ENCODE data around the gene TANC1. TPM values are rescaled to one million over a fixed set of nuclear protein-coding genes. Genes with fewer than 3 reads are reported as not detected.

The TANC1 gene
- total RNA-seq, 1 donor = 34.7 TPM

GRCh38 chr2:159111346-159111927, 143.0 kb downstream of the TANC1 start:
- H4K20me1 ChIP-seq (ENCODE audit: insufficient read depth, low read length) = no peaks in the 10 kb centered on the region
- no peak for TF ChIP-seq CTCF (IDR thresholded peaks at IDR 0.05; ENCODE audit: extremely low read depth, low read depth, low read length)
- peaks cover 11% of the 10 kb centered on the region for H3K4me1 ChIP-seq (ENCODE audit: insufficient read depth, low read length)
- no peaks in the 10 kb centered on the region for H3K9me3 ChIP-seq (ENCODE audit: low read depth, low read length)
- no peaks in the 10 kb centered on the region for H3K27me3 ChIP-seq (ENCODE audit: insufficient read depth, low read length)
- H3K4me2 ChIP-seq (ENCODE audit: insufficient read depth, low read length) = no peak overlapping the region
- H3K4me3 ChIP-seq (ENCODE audit: insufficient read depth, low read length) = no peak overlapping the region
- H2AFZ ChIP-seq (ENCODE audit: low read length) = no peak overlapping the region
- H3K27ac ChIP-seq (ENCODE audit: low read depth, low read length) = no peak overlapping the region
- DNase-seq (ENCODE audit: insufficient read length, low spot score, missing footprints) = no peak
- no peaks in the 10 kb centered on the region for H3K36me3 ChIP-seq (ENCODE audit: insufficient read depth, low read length)
- H3K79me2 ChIP-seq (ENCODE audit: insufficient read depth, low read length) = peaks cover 4% of the 10 kb centered on the region

DNA sequence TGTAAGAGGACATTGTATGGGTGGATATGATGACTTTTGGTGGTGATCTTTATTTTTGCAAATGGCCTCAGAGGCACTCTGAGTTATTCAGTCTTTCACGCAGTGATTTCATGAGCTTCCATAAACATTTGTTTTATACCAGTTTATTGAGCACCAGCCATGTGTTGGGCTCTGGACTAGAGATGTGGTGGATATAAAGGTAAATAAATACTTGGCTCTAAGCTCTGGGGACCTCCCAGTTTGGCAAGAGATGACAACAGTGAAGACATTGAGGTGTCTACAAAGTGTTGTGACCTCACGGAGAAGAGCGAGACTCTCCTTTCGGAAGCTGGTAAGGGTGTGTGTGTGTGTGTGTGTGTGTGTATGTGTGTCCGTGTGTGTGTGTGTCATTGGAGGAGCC, 146.4 kb downstream of the TANC1 start:
- Histone ChIP-seq H4K20me1 (ENCODE audit: insufficient read depth, low read length) (no peaks in the 10 kb centered on the region), H3K79me2 (ENCODE audit: insufficient read depth, low read length) (peaks cover 4% of the 10 kb centered on the region)

GRCh38 chr2:159116922-159117321, 148.5 kb downstream of the TANC1 start:
- H3K4me2 ChIP-seq (ENCODE audit: insufficient read depth, low read length) = no peak overlapping the region
- H3K27ac ChIP-seq (ENCODE audit: low read depth, low read length) = no peak overlapping the region
- peaks cover 2% of the 10 kb centered on the region for H3K79me2 ChIP-seq (ENCODE audit: insufficient read depth, low read length)
- no peak for TF ChIP-seq CTCF (IDR thresholded peaks at IDR 0.05; ENCODE audit: extremely low read depth, low read depth, low read length)
- no peaks in the 10 kb centered on the region for H3K9me3 ChIP-seq (ENCODE audit: low read depth, low read length)
- no peaks in the 10 kb centered on the region for H4K20me1 ChIP-seq (ENCODE audit: insufficient read depth, low read length)
- H3K4me3 ChIP-seq (ENCODE audit: insufficient read depth, low read length) = no peak overlapping the region
- H3K36me3 ChIP-seq (ENCODE audit: insufficient read depth, low read length) = no peaks in the 10 kb centered on the region
- H2AFZ ChIP-seq (ENCODE audit: low read length) = no peak overlapping the region
- no peaks in the 10 kb centered on the region for H3K27me3 ChIP-seq (ENCODE audit: insufficient read depth, low read length)
- peaks cover 5% of the 10 kb centered on the region for H3K4me1 ChIP-seq (ENCODE audit: insufficient read depth, low read length)
- DNase-seq (ENCODE audit: insufficient read length, low spot score, missing footprints) = no peak

More for the DNA sequence above, 146.4 kb downstream of the TANC1 start:
- Histone ChIP-seq H3K27me3 (ENCODE audit: insufficient read depth, low read length) (no peaks in the 10 kb centered on the region), H3K4me3 (ENCODE audit: insufficient read depth, low read length) (no peak overlapping the region), H3K4me2 (ENCODE audit: insufficient read depth, low read length) (no peak overlapping the region), H3K27ac (ENCODE audit: low read depth, low read length) (no peak overlapping the region), H3K9me3 (ENCODE audit: low read depth, low read length) (no peaks in the 10 kb centered on the region), H3K36me3 (ENCODE audit: insufficient read depth, low read length) (no peaks in the 10 kb centered on the region), H2AFZ (ENCODE audit: low read length) (no peak overlapping the region), H3K4me1 (ENCODE audit: insufficient read depth, low read length) (peaks cover 13% of the 10 kb centered on the region)
- no peak for TF ChIP-seq CTCF (IDR thresholded peaks at IDR 0.05; ENCODE audit: extremely low read depth, low read depth, low read length)
- no peak for DNase-seq (ENCODE audit: insufficient read length, low spot score, missing footprints)

GRCh38 chr2:159117658-159118057, 149.2 kb downstream of the TANC1 start:
- Histone ChIP-seq H3K36me3 (ENCODE audit: insufficient read depth, low read length) (no peaks in the 10 kb centered on the region), H3K9me3 (ENCODE audit: low read depth, low read length) (no peaks in the 10 kb centered on the region), H4K20me1 (ENCODE audit: insufficient read depth, low read length) (no peaks in the 10 kb centered on the region), H3K79me2 (ENCODE audit: insufficient read depth, low read length) (peaks cover 2% of the 10 kb centered on the region), H3K4me3 (ENCODE audit: insufficient read depth, low read length) (no peak overlapping the region), H3K27ac (ENCODE audit: low read depth, low read length) (no peak overlapping the region), H3K4me2 (ENCODE audit: insufficient read depth, low read length) (no peak overlapping the region), H2AFZ (ENCODE audit: low read length) (no peak overlapping the region), H3K4me1 (ENCODE audit: insufficient read depth, low read length) (peaks cover 5% of the 10 kb centered on the region), H3K27me3 (ENCODE audit: insufficient read depth, low read length) (no peaks in the 10 kb centered on the region)
- TF ChIP-seq CTCF (IDR thresholded peaks at IDR 0.05; ENCODE audit: extremely low read depth, low read depth, low read length) = no peak
- DNase-seq (ENCODE audit: insufficient read length, low spot score, missing footprints) = no peak

Measured in osteoblast (primary cell).